Endothelial cell of umbilical vein (primary cell): ENCODE data around the gene DGKG. TPM values are rescaled to one million over a fixed set of nuclear protein-coding genes. Genes with fewer than 3 reads are reported as not detected.

Experiments
- BruUV-seq: library from RNA; stranded (reverse); fragments of 400-500 nt; replicated peaks from 2 replicates; lab custom pipeline; 2021; lab: Mats Ljungman, UMichigan
- CTCF ChIA-PET: fragments of 300-600, 350-600 bp; sonication (Branson Sonifier 250); formaldehyde crosslinking; loops from one replicate; lab custom pipeline; 2021; ENCODE audit warnings: antibody characterized with exemption, inconsistent platforms; lab: Charles Lee
- POLR2A ChIA-PET: fragments of 300-600, 350-600 bp; sonication (Branson Sonifier 250); formaldehyde crosslinking; loops from one replicate; lab custom pipeline; 2021; ENCODE audit warnings: antibody characterized with exemption, inconsistent platforms; lab: Charles Lee
- DNase-seq: peaks from one replicate; pipeline ENCODE4 v3.0.0-alpha.2; 2011; ENCODE audit warnings: low read depth, low spot score
- FAIRE-seq: peaks from 2 replicates; lab custom pipeline; 2011; peaks lifted over from hg19 to GRCh38; lab: Jason Lieb, UNC
- H2AFZ ChIP-seq: 2 replicates; pipeline ENCODE4 v1.6.0; 2012; ENCODE audit warnings: low read depth, low read length, control low read depth, inconsistent platforms
- H3K27ac ChIP-seq: 2 replicates; pipeline ENCODE4 v1.5.1; 2011; ENCODE audit warnings: low read depth, mild to moderate bottlenecking, control low read depth, low read length, moderate library complexity; ENCODE audit not compliant: insufficient read depth
- H3K27me3 ChIP-seq, 2 experiments: 2 replicates each; pipeline versions ENCODE4 v1.6.0 to v1.6.1; 2011; ENCODE audit warnings: low read length in 2 of 2, mixed read lengths in 1 of 2; ENCODE audit not compliant: control insufficient read depth in 2 of 2, insufficient read depth in 2 of 2
- H3K36me3 ChIP-seq, 2 experiments: 2 replicates in 1 of 2; 3 replicates in 1 of 2; pipeline ENCODE4 v1.5.1; 2011; ENCODE audit warnings: low read length in 2 of 2, mild to moderate bottlenecking in 1 of 2, moderate library complexity in 1 of 2; ENCODE audit not compliant: control insufficient read depth in 2 of 2, insufficient read depth in 2 of 2; ENCODE audit errors: extremely low read depth in 1 of 2
- H3K4me1 ChIP-seq: 3 replicates; pipeline ENCODE4 v1.5.1; 2011; ENCODE audit warnings: mild to moderate bottlenecking, low read length; ENCODE audit not compliant: control insufficient read depth, insufficient read depth; ENCODE audit errors: extremely low read depth
- H3K4me2 ChIP-seq: 2 replicates; pipeline ENCODE4 v1.6.1; 2011; ENCODE audit warnings: low read length, control low read depth, mixed read lengths; ENCODE audit not compliant: insufficient read depth
- H3K4me3 ChIP-seq, 3 experiments: fragments of 200-600 bp in 1 of 3; sonication (generic), shearing (Covaris generic) in 1 of 3; replicated peaks in 1 of 3; 2 replicates each; pipeline ENCODE4 v1.5.1; 2011 to 2016; ENCODE audit warnings: control low read depth in 3 of 3, low read length in 3 of 3, mild to moderate bottlenecking in 2 of 3, inconsistent platforms in 1 of 3, low read depth in 1 of 3, moderate library complexity in 1 of 3; ENCODE audit not compliant: insufficient read depth in 1 of 3
- H3K79me2 ChIP-seq: 2 replicates; pipeline ENCODE4 v1.6.0; 2012; ENCODE audit warnings: low read length, inconsistent platforms; ENCODE audit not compliant: control insufficient read depth, insufficient read depth
- H3K9ac ChIP-seq: replicated peaks from 2 replicates; pipeline ENCODE3; 2011; ENCODE audit warnings: low read length, control low read depth; ENCODE audit not compliant: insufficient read depth; ENCODE audit errors: extremely low read depth
- H3K9me1 ChIP-seq: replicated peaks from 3 replicates; pipeline ENCODE4 v1.6.0; 2011; ENCODE audit warnings: mild to moderate bottlenecking, low read length; ENCODE audit not compliant: control insufficient read depth, insufficient read depth; ENCODE audit errors: extremely low read depth
- H3K9me3 ChIP-seq: replicated peaks from 2 replicates; pipeline ENCODE4 v1.5.1; 2012; ENCODE audit warnings: low read length, inconsistent platforms; ENCODE audit not compliant: control insufficient read depth, insufficient read depth
- H4K20me1 ChIP-seq: replicated peaks from 2 replicates; pipeline ENCODE3; 2011; ENCODE audit warnings: mild to moderate bottlenecking, low read length; ENCODE audit not compliant: control insufficient read depth, insufficient read depth; ENCODE audit errors: extremely low read depth
- EZH2 ChIP-seq: IDR thresholded peaks from 2 replicates; pipeline ENCODE4 v1.6.1; 2012; ENCODE audit warnings: borderline replicate concordance, low read depth, mild to moderate bottlenecking, moderate library complexity, low read length, inconsistent platforms; ENCODE audit not compliant: severe bottlenecking
- FOS ChIP-seq: IDR thresholded peaks from 2 replicates; pipeline ENCODE4 v1.6.1; 2011; ENCODE audit warnings: mild to moderate bottlenecking, low read length, moderate library complexity, borderline replicate concordance; ENCODE audit not compliant: insufficient read depth
- GATA2 ChIP-seq: IDR thresholded peaks from 2 replicates; pipeline ENCODE4 v1.7.0; 2011; ENCODE audit warnings: low read depth, mild to moderate bottlenecking, moderate library complexity, mixed read lengths, low read length; ENCODE audit not compliant: insufficient read length, insufficient read depth
- MYC ChIP-seq: IDR thresholded peaks from one replicate; pipeline ENCODE4 v1.6.1; 2011; ENCODE audit warnings: mild to moderate bottlenecking, low read depth, low read length
- POLR2AphosphoS5 ChIP-seq: IDR thresholded peaks from 2 replicates; pipeline ENCODE4 v1.6.1; 2012; ENCODE audit warnings: low read depth, mild to moderate bottlenecking, control low read depth, low read length, moderate library complexity; ENCODE audit not compliant: insufficient read depth
- dilution Hi-C: fragments of 300-500 bp; cut with MboI; formaldehyde crosslinking; loops from one replicate; pipeline ENCODE4 v1.15.0; 2019; ENCODE audit warnings: low sequenced_read_pairs; ENCODE audit not compliant: extremely low pct_ligation_motif_present
- intact Hi-C: fragments of 100-400 bp; cut with micrococcal nuclease; formaldehyde crosslinking; loops from one replicate; pipeline ENCODE4 v1.10.0; 2022
- polyA plus RNA-seq, 4 experiments: library from polyadenylated mRNA; depleted of rRNA in 3 of 4; stranded (reverse) in 3 of 4; unstranded in 1 of 4; fragments of >200 nt; gene quantifications; 2 replicates each; pipeline versions ENCODE4 v1.2.1 to v1.2.3, GENCODE V29; 2011 to 2012; ENCODE audit warnings: missing spikeins in 1 of 4
- total RNA-seq: library from RNA; stranded (reverse); gene quantifications from 2 replicates; pipeline ENCODE4 v1.2.3, GENCODE V29; 2021
- TF ChIP-seq, protein P1 (sequence below), 2 donors: IDR thresholded peaks; 1 replicate in 1 of 2; 2 replicates in 1 of 2; pipeline ENCODE4 v1.5.1; 2011; ENCODE audit warnings: low read length in 2 of 2, mild to moderate bottlenecking in 2 of 2, moderate library complexity in 2 of 2, control low read depth in 1 of 2, inconsistent platforms in 1 of 2, low read depth in 1 of 2; ENCODE audit not compliant: insufficient read depth in 1 of 2; ENCODE audit errors: extremely low read depth in 1 of 2
- TF ChIP-seq, protein P2 (sequence below): IDR thresholded peaks from 2 replicates; pipeline ENCODE4 v1.6.1; 2011; ENCODE audit not compliant: insufficient read depth, insufficient read length

Gene DGKG
- total and polyA plus RNA-seq, 2 donors (not counting 3 experiments of a cell fraction or from before 2014, with no cell fraction given) = not detected

DNA sequence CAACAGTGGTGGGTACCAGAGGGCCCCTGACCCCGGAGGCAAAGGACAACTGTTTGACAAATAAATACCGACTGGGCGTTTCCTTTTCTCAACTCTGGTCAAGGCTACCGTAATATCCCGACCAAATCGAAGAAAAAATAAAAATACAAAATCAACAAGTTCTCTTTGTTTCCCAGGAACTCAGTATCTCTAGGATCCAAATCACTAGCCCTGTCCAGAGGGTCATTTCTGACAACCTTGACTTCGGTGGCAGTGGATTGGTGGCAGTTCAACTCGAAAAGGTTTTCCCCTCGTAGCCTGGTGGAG is 456 bp upstream of the DGKG start:
- Histone ChIP-seq H3K27ac (no peak overlapping the region), H3K4me1 (no peaks in the 10 kb centered on the region), H3K9me1 (no peaks in the 10 kb centered on the region), H3K79me2 (no peaks in the 10 kb centered on the region), H2AFZ (no peak overlapping the region), H3K27me3 (peaks cover 33 to 42% of the 10 kb centered on the region in 2 experiments), H3K36me3 (no peaks in the 10 kb centered on the region), H3K9ac (no peak overlapping the region), H4K20me1 (no peaks in the 10 kb centered on the region), H3K9me3 (no peaks in the 10 kb centered on the region), H3K4me2 (no peak overlapping the region), H3K4me3 (no peak overlapping the region)
- intact Hi-C loops (no loop called here), dilution Hi-C loops (no loop called here)
- DNase-seq (no peak), FAIRE-seq (no peak)
- TF ChIP-seq GATA2 (no peak), EZH2 (no peak), FOS (no peak), MYC (no peak)
- TF ChIP-seq, protein P1, sequence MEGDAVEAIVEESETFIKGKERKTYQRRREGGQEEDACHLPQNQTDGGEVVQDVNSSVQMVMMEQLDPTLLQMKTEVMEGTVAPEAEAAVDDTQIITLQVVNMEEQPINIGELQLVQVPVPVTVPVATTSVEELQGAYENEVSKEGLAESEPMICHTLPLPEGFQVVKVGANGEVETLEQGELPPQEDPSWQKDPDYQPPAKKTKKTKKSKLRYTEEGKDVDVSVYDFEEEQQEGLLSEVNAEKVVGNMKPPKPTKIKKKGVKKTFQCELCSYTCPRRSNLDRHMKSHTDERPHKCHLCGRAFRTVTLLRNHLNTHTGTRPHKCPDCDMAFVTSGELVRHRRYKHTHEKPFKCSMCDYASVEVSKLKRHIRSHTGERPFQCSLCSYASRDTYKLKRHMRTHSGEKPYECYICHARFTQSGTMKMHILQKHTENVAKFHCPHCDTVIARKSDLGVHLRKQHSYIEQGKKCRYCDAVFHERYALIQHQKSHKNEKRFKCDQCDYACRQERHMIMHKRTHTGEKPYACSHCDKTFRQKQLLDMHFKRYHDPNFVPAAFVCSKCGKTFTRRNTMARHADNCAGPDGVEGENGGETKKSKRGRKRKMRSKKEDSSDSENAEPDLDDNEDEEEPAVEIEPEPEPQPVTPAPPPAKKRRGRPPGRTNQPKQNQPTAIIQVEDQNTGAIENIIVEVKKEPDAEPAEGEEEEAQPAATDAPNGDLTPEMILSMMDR (IDR thresholded peaks at IDR 0.05; ENCODE audit: extremely low read depth in 1 of 2, insufficient read depth in 1 of 2, low read depth in 1 of 2, low read length in 2 of 2) = no peak
- ChIA-PET POLR2A (no interaction called here), CTCF (no interaction called here)
- BruUV-seq = no TSS peak

DNA sequence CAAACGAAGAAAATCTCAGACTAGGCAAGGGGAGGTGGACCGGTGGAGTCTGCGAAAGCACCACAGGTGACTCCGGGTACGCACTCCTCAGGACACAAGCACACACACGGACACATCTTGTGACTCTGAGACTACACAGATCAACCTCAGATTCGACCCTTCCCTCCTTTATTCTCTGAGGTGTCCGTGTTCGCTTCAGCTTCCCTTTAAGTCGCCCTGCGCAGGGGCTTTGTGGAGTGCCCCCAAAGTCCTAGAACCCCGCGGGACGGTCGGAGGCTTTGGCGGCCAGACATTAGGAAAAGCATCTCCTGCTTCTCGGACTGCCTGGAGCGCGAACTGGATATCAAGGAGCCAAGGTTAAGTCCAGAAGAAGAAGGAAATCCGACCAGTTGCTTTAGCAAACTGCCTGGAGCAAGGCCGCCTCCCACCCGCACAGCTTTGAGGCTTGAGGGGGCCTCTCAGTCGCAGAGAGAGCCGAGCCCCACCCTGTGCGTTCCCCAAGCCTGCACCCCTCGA is 730 bp downstream of the DGKG start:
- Histone ChIP-seq H3K9me3 (no peaks in the 10 kb centered on the region), H3K4me3 (no peak overlapping the region), H3K27me3 (peaks cover 30 to 42% of the 10 kb centered on the region in 2 experiments), H3K79me2 (no peaks in the 10 kb centered on the region), H3K36me3 (no peaks in the 10 kb centered on the region), H3K4me1 (no peaks in the 10 kb centered on the region), H3K4me2 (no peak overlapping the region), H3K27ac (no peak overlapping the region), H3K9ac (no peak overlapping the region), H3K9me1 (no peaks in the 10 kb centered on the region), H4K20me1 (no peaks in the 10 kb centered on the region), H2AFZ (no peak overlapping the region)
- FAIRE-seq = no peak
- TF ChIP-seq POLR2AphosphoS5 = no peak
- TF ChIP-seq, protein P2, sequence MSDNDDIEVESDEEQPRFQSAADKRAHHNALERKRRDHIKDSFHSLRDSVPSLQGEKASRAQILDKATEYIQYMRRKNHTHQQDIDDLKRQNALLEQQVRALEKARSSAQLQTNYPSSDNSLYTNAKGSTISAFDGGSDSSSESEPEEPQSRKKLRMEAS = no peak
- dilution Hi-C loops (no loop called here), intact Hi-C loops (no loop called here)
- POLR2A ChIA-PET = no interaction called here
- BruUV-seq = no TSS peak
- CTCF ChIA-PET = no interaction called here
- no peak for DNase-seq
